GM21515 (cell line): Measurements from ENCODE around the gene MAFF.
"Not testable (repeated sequence)": the region's sequence is repeated elsewhere in the genome, so short reads cannot be mapped to it uniquely, and the experiment has no call there.

Experiments used
- ATAC-seq: cut with Tn5 transposase; IDR thresholded peaks from one replicate; pipeline ENCODE4 v1.9.1; 2021; ENCODE audit not compliant: unreplicated experiment

The MAFF gene

GRCh38 chr22:38177044-38177443, 24.8 kb upstream of the MAFF start:
- ATAC-seq: no peak

GRCh38 chr22:38177571-38177925, 24.2 kb upstream of the MAFF start:
- not testable (repeated sequence) for ATAC-seq

- ATAC-seq: no peak
These were observed 23.7 kb upstream of the MAFF start for GRCh38 chr22:38177926-38178604.

GRCh38 chr22:38178605-38178937, 23.2 kb upstream of the MAFF start:
- not testable (repeated sequence) for ATAC-seq

GRCh38 chr22:38180841-38181452, 20.8 kb upstream of the MAFF start:
- ATAC-seq: no peak

GRCh38 chr22:38181453-38182200, 20.2 kb upstream of the MAFF start, which contains the start of gene PLA2G6:
PLA2G6 (minus strand) TSS chr22:38181830; CDS start chr22:38169426, 12,404 bp downstream.
- ATAC-seq: peak; percentile 79

GRCh38 chr22:38184788-38185187, 17.0 kb upstream of the MAFF start:
- ATAC-seq: no peak

GRCh38 chr22:38186429-38186828, 15.4 kb upstream of the MAFF start:
- no peak for ATAC-seq

GRCh38 chr22:38187413-38188212, 14.2 kb upstream of the MAFF start:
- ATAC-seq: no peak

- no peak for ATAC-seq
These were observed 12.7 kb upstream of the MAFF start for GRCh38 chr22:38189104-38189503.

GRCh38 chr22:38190581-38190980, 11.2 kb upstream of the MAFF start:
- ATAC-seq: no peak

- ATAC-seq: no peak
These were observed 10.7 kb upstream of the MAFF start for GRCh38 chr22:38191055-38191454.

GRCh38 chr22:38191731-38192474, 9.9 kb upstream of the MAFF start:
- ATAC-seq: no peak

- no peak for ATAC-seq
These were observed 9.3 kb upstream of the MAFF start for GRCh38 chr22:38192475-38192863.

- ATAC-seq: no peak
These were observed 8.2 kb upstream of the MAFF start for GRCh38 chr22:38193580-38193979.

GRCh38 chr22:38196791-38197419, 4.9 kb upstream of the MAFF start:
- ATAC-seq: no peak

- no peak for ATAC-seq
These were observed 1.8 kb upstream of the MAFF start for GRCh38 chr22:38199826-38200559.

- peak; percentile 2 for ATAC-seq
These were observed 453 bp upstream of the MAFF start for GRCh38 chr22:38201371-38201710.

GRCh38 chr22:38202437-38203089, 769 bp downstream of the MAFF start:
- ATAC-seq: peak; percentile 27
